GM12878 (cell line): ENCODE measurements around the gene LRBA. TPM values are rescaled to one million over a fixed set of nuclear protein-coding genes. Genes with fewer than 3 reads are reported as not detected.

Source experiments
- ATAC-seq: fragments of 200-7000 bp; cut with Tn5 transposase; 3 replicates; pipeline ENCODE4 v1.9.1; 2020; ENCODE audit warnings: mild to moderate bottlenecking, moderate library complexity
- BruUV-seq: library from RNA; stranded (reverse); fragments of 400-500 nt; replicated peaks from 2 replicates; lab custom pipeline; 2021; lab: Mats Ljungman, UMichigan
- CTCF ChIA-PET: fragments of 300-600 bp; sonication (Branson Sonifier 250); formaldehyde crosslinking; extraction: SDS; loops from one replicate; lab custom pipeline; 2021; ENCODE audit warnings: inconsistent platforms; lab: Yijun Ruan, JAX
- POLR2A ChIA-PET: fragments of 350-600 bp; formaldehyde crosslinking; extraction: SDS; loops from one replicate; lab custom pipeline; 2021; ENCODE audit warnings: inconsistent platforms; lab: Charles Lee
- RAD21 ChIA-PET: fragments of 300-600 bp; sonication (Branson Sonifier 250); formaldehyde crosslinking; loops from one replicate; lab custom pipeline; 2023; ENCODE audit warnings: antibody characterized with exemption; ENCODE audit not compliant: unreplicated experiment; lab: Charles Lee
- SMC1A ChIA-PET: fragments of 300-600 bp; sonication (Branson Sonifier 250); formaldehyde crosslinking; loops from one replicate; lab custom pipeline; 2023; ENCODE audit not compliant: unreplicated experiment, uncharacterized antibody; lab: Charles Lee
- DNase-seq: peaks from one replicate; pipeline ENCODE4 v3.0.0-alpha.2; 2011; ENCODE audit warnings: low read depth, low spot score
- FAIRE-seq: peaks from 3 replicates; lab custom pipeline; 2011; peaks lifted over from hg19 to GRCh38; lab: Jason Lieb, UNC
- H2AFZ ChIP-seq: 2 replicates; pipeline ENCODE4 v1.6.0; 2011; ENCODE audit warnings: low read depth, low read length, control low read depth; ENCODE audit not compliant: control insufficient read depth
- H3K27ac ChIP-seq: 2 replicates; pipeline ENCODE4 v1.5.1; 2011; ENCODE audit warnings: control low read depth; ENCODE audit not compliant: control insufficient read depth, insufficient read depth
- H3K27me3 ChIP-seq, 2 experiments: replicated peaks in 1 of 2; 2 replicates each; pipeline versions ENCODE4 v1.6.0 to v1.6.1; 2011; ENCODE audit warnings: low read length in 1 of 2; ENCODE audit not compliant: control insufficient read depth in 2 of 2, insufficient read depth in 2 of 2
- H3K36me3 ChIP-seq, 2 experiments: 2 replicates each; pipeline ENCODE4 v1.5.1; 2011; ENCODE audit warnings: low read length in 1 of 2; ENCODE audit not compliant: control insufficient read depth in 2 of 2, insufficient read depth in 2 of 2
- H3K4me1 ChIP-seq: 2 replicates; pipeline ENCODE4 v1.6.1; 2011; ENCODE audit warnings: mild to moderate bottlenecking, low read length, moderate library complexity, mixed read lengths; ENCODE audit not compliant: control insufficient read depth, insufficient read depth
- H3K4me2 ChIP-seq: 2 replicates; pipeline ENCODE4 v1.6.0; 2011; ENCODE audit warnings: control low read depth; ENCODE audit not compliant: control insufficient read depth, insufficient read depth
- H3K4me3 ChIP-seq: fragments of 200-600 bp; sonication (generic); 2 replicates; pipeline ENCODE4 v1.5.1; 2016
- H3K79me2 ChIP-seq: 2 replicates; pipeline ENCODE4 v1.6.0; 2011; ENCODE audit warnings: low read length; ENCODE audit not compliant: control insufficient read depth, insufficient read depth
- H3K9ac ChIP-seq: 2 replicates; pipeline ENCODE4 v1.8.0; 2011; ENCODE audit warnings: low read length, control low read depth, mixed read lengths; ENCODE audit not compliant: control insufficient read depth, insufficient read depth
- H3K9me3 ChIP-seq: replicated peaks from 3 replicates; pipeline ENCODE4 v1.5.1; 2011; ENCODE audit warnings: mild to moderate bottlenecking, low read length; ENCODE audit not compliant: control insufficient read depth, insufficient read depth
- H4K20me1 ChIP-seq: 2 replicates; pipeline ENCODE4 v1.6.0; 2011; ENCODE audit not compliant: control insufficient read depth, insufficient read depth
- EZH2 ChIP-seq: IDR thresholded peaks from 2 replicates; pipeline ENCODE4 v1.6.1; 2012; ENCODE audit warnings: low read depth, mild to moderate bottlenecking, control low read depth, inconsistent platforms, low read length, borderline replicate concordance; ENCODE audit not compliant: control insufficient read depth
- FOXM1 ChIP-seq: IDR thresholded peaks from 2 replicates; pipeline ENCODE4 v1.6.1; 2012; ENCODE audit warnings: low read depth, mild to moderate bottlenecking, inconsistent platforms, low read length, moderate library complexity
- PKNOX1 ChIP-seq: fragments of 450-650 bp; IDR thresholded peaks from 2 replicates; pipeline ENCODE4 v1.6.1; 2016; ENCODE audit warnings: mild to moderate bottlenecking
- SIX5 ChIP-seq: IDR thresholded peaks from 2 replicates; pipeline ENCODE4 v1.6.1; 2011; ENCODE audit warnings: mild to moderate bottlenecking, low read depth, low read length, moderate library complexity; ENCODE audit not compliant: severe bottlenecking
- SMC3 ChIP-seq: IDR thresholded peaks from 2 replicates; pipeline ENCODE4 v1.6.1; 2011; ENCODE audit warnings: low read length, improper control_type of control experiment, borderline replicate concordance
- YY1 ChIP-seq: IDR thresholded peaks from 2 replicates; pipeline ENCODE4 v1.6.1; 2011; ENCODE audit warnings: low read depth, mild to moderate bottlenecking, low read length
- ZBTB4 ChIP-seq: fragments of 450-650 bp; formaldehyde crosslinking; IDR thresholded peaks from 2 replicates; pipeline ENCODE4 v1.4.0; 2022; ENCODE audit warnings: mild to moderate bottlenecking, moderate library complexity
- ZBTB40 ChIP-seq: fragments of 450-650 bp; IDR thresholded peaks from 2 replicates; pipeline ENCODE4 v1.6.1; 2016; ENCODE audit warnings: mild to moderate bottlenecking, moderate library complexity, borderline replicate concordance
- WGBS: methylation state at CpG from one replicate; pipeline ENCODE4 v1.1.6; 2016; ENCODE audit warnings: low lambda C conversion rate; ENCODE audit not compliant: insufficient replicate concordance, insufficient coverage; ENCODE audit errors: missing lambda C conversion rate; 5-methylcytosine and 5-hydroxymethylcytosine counted together
- in situ Hi-C: fragments of 300-500 bp; cut with MboI; formaldehyde crosslinking; loops from 9 replicates; pipeline ENCODE4 v1.14.3; 2018; ENCODE audit warnings: mixed read lengths
- intact Hi-C: fragments of 100-400 bp; cut with micrococcal nuclease; formaldehyde crosslinking; loops from one replicate; pipeline ENCODE4 v1.14.2; 2022; ENCODE audit not compliant: unreplicated experiment
- polyA plus RNA-seq, 11 experiments: library from polyadenylated mRNA; depleted of rRNA in 4 of 11; unstranded in 6 of 11; stranded (reverse) in 5 of 11; fragments of >200 nt; fragmentation: Nextera tagmentation in 4 of 11; fragmentation: Illumina TruSeq in 1 of 11; extraction: Ambion mirVana in 4 of 11; extraction: Trizol in 1 of 11; gene quantifications; 1 replicate in 1 of 11; 2 replicates in 10 of 11; pipeline versions ENCODE4 v1.2.1 to v1.2.3, GENCODE V29; 2011 to 2016; ENCODE audit warnings: inconsistent platforms in 2 of 11, missing spikeins in 2 of 11, low read depth in 1 of 11
- total RNA-seq, 4 experiments: library from RNA; depleted of rRNA in 3 of 4; stranded (reverse); fragments of >200 nt in 3 of 4; fragmentation: Illumina TruSeq in 1 of 4; extraction: Trizol in 1 of 4; gene quantifications; 2 replicates each; pipeline versions ENCODE4 v1.2.1 to v1.2.3, GENCODE V29; 2013 to 2021

LRBA gene
- total and polyA plus RNA-seq, 10 of the 15 experiments (the other 5 are each of a cell fraction or from before 2014, with no cell fraction given), result 20.3 to 93.4 (median 55.0) TPM

- DNase-seq, result no peak
- H3K27ac ChIP-seq, result no peak overlapping the region
- no peak for FAIRE-seq
- no peak for TF ChIP-seq PKNOX1
- TF ChIP-seq YY1, result no peak
- TF ChIP-seq FOXM1, result no peak
- no peak for TF ChIP-seq SMC3
- no peak for TF ChIP-seq EZH2
- no peak for TF ChIP-seq ZBTB4
- TF ChIP-seq SIX5, result no peak
- TF ChIP-seq ZBTB40, result no peak
- no peaks in the 10 kb centered on the region for H3K9me3 ChIP-seq
- no peaks in the 10 kb centered on the region for H4K20me1 ChIP-seq
- no peaks in the 10 kb centered on the region for H3K4me1 ChIP-seq
- no peak for ATAC-seq
- no peak overlapping the region for H3K4me2 ChIP-seq
- no peaks in the 10 kb centered on the region for H3K27me3 ChIP-seq
- H3K79me2 ChIP-seq, result no peaks in the 10 kb centered on the region
- H2AFZ ChIP-seq, result no peak overlapping the region
- WGBS, result 100% methylated on average over 1 of the region's 1 CpG
- no peak overlapping the region for H3K4me3 ChIP-seq
- no TSS peak for BruUV-seq
- no peak overlapping the region for H3K9ac ChIP-seq
- ChIA-PET CTCF (no interaction called here), RAD21 (no interaction called here), SMC1A (no interaction called here), POLR2A (no interaction called here)
- H3K36me3 ChIP-seq, result no peaks in the 10 kb centered on the region; a peak in 1 of 4 replicates
- in situ Hi-C loops, result no loop called here
- intact Hi-C loops, result no loop called here
These were observed 701.1 kb downstream of the LRBA start for GRCh38 chr4:150314031-150314430.
